ENCODE data around the gene CELF3.
"Not testable (repeated sequence)": the region's sequence is repeated elsewhere in the genome, so short reads cannot be mapped to it uniquely, and the experiment has no call there.

CELF3 gene

GRCh38 chr1:151716771-151717631 is at the start of gene CELF3:
Gene CELF3 (minus strand): TSS chr1:151716803. CDS start chr1:151716020, 783 bp downstream.
- peak; percentile 97 to 99 for DNase-seq

- no peak for DNase-seq
Measured at GRCh38 chr1:151763990-151764389, 47.4 kb upstream of the CELF3 start.

- DNase-seq = peak; percentile 86 to 87
Measured at GRCh38 chr1:151762941-151763921, 46.6 kb upstream of the CELF3 start, which contains the start of gene MRPL9. Gene MRPL9 (minus strand): TSS chr1:151763496. CDS start chr1:151763479, 17 bp downstream.

GRCh38 chr1:151760597-151761385 is 44.2 kb upstream of the CELF3 start:
- no peak for DNase-seq

GRCh38 chr1:151759241-151759640 is 42.6 kb upstream of the CELF3 start:
- DNase-seq = no peak

GRCh38 chr1:151756291-151756690 is 39.7 kb upstream of the CELF3 start:
- no peak for DNase-seq

- DNase-seq = no peak
Measured at GRCh38 chr1:151741516-151741915, 24.9 kb upstream of the CELF3 start.

- no peak for DNase-seq
Measured at GRCh38 chr1:151739590-151740355, 23.2 kb upstream of the CELF3 start.

- no peak for DNase-seq
Measured at GRCh38 chr1:151737479-151737878, 20.9 kb upstream of the CELF3 start.

- DNase-seq = no peak
Measured at GRCh38 chr1:151737026-151737425, 20.4 kb upstream of the CELF3 start.

- DNase-seq = not testable (repeated sequence)
Measured at GRCh38 chr1:151733995-151734394, 17.4 kb upstream of the CELF3 start.

- no peak for DNase-seq
Measured at GRCh38 chr1:151733126-151733525, 16.5 kb upstream of the CELF3 start.

- DNase-seq = no peak
Measured at GRCh38 chr1:151729966-151730291, 13.3 kb upstream of the CELF3 start.

- DNase-seq = no peak
Measured at GRCh38 chr1:151729157-151729965, 12.8 kb upstream of the CELF3 start.

GRCh38 chr1:151728151-151729054 is 11.8 kb upstream of the CELF3 start:
- DNase-seq = no peak

- DNase-seq = no peak
Measured at GRCh38 chr1:151723726-151724370, 7.2 kb upstream of the CELF3 start.

GRCh38 chr1:151721788-151722510 is 5.3 kb upstream of the CELF3 start:
- DNase-seq = no peak

GRCh38 chr1:151720974-151721787 is 4.6 kb upstream of the CELF3 start, which contains the start of gene RIIAD1:
Gene RIIAD1 (plus strand): TSS chr1:151721522. CDS start chr1:151721537, 15 bp downstream.
- peak; percentile 24 to 39 for DNase-seq

Measured in NCI-H2081 (cell line).